Measurements from ENCODE around the gene TOR1AIP2. TPM values are rescaled to one million over a fixed set of nuclear protein-coding genes. Genes with fewer than 3 reads are reported as not detected.

TOR1AIP2 gene
- total RNA-seq, 1 experiment from 2014 or later, result 73.9 TPM

GRCh38 chr1:179848233-179848632, 29.4 kb downstream of the TOR1AIP2 start:
- WGBS (ENCODE audit: extremely low coverage, insufficient read length, low lambda C conversion rate), result no CpG with 5 or more reads among the region's 3 CpGs

More at GRCh38 chr1:179848233-179848632, 29.4 kb downstream of the TOR1AIP2 start:
- H3K79me2 ChIP-seq (ENCODE audit: insufficient read depth, low read length), result no peaks in the 10 kb centered on the region
- no peak for TF ChIP-seq CTCF (conservative IDR thresholded peaks at IDR 0.05)
- H3K4me2 ChIP-seq (ENCODE audit: insufficient read depth, insufficient read length, low read length), result no peak overlapping the region
- H2AK5ac ChIP-seq (ENCODE audit: insufficient read length, low read length), result no peak overlapping the region
- H3K4ac ChIP-seq (ENCODE audit: low read depth, low read length), result no peak overlapping the region
- H4K20me1 ChIP-seq (ENCODE audit: control insufficient read depth, insufficient read depth, insufficient read length), result no peaks in the 10 kb centered on the region
- H2BK20ac ChIP-seq (ENCODE audit: low read depth, low read length, poor library complexity, severe bottlenecking), result no peak overlapping the region
- H3K4me1 Mint-ChIP-seq, result peaks cover 0 to 3% of the 10 kb centered on the region in 2 experiments; a peak in 1 of 4 replicates
- no peak overlapping the region for H3K27ac Mint-ChIP-seq
- H3K27me3 ChIP-seq (ENCODE audit: insufficient read depth, low read length), result no peaks in the 10 kb centered on the region
- H3K23ac ChIP-seq (ENCODE audit: insufficient read length, low read depth, low read length), result no peak overlapping the region
- H3K56ac ChIP-seq (ENCODE audit: insufficient read length, low read depth, low read length), result no peak overlapping the region
- no peak overlapping the region for H3K27ac ChIP-seq (ENCODE audit: insufficient read length, low read depth, low read length)
- H3K27me3 Mint-ChIP-seq (ENCODE audit: low read depth), result no peaks in the 10 kb centered on the region
- H3K4me3 Mint-ChIP-seq, result no peak overlapping the region
- H3K14ac ChIP-seq (ENCODE audit: insufficient read depth, low read length), result no peak overlapping the region
- H4K8ac ChIP-seq (replicated peaks; ENCODE audit: insufficient read length, low read depth, low read length), result no peak overlapping the region
- no peak overlapping the region for H2BK12ac ChIP-seq (ENCODE audit: insufficient read length, low read depth, low read length)
- no peak overlapping the region for H2BK15ac ChIP-seq (ENCODE audit: low read depth, low read length)
- H3K9me3 ChIP-seq (ENCODE audit: control insufficient read depth, low read depth, low read length), result no peaks in the 10 kb centered on the region
- H3K23me2 ChIP-seq (ENCODE audit: insufficient read length, low read depth, low read length, poor library complexity, severe bottlenecking), result no peaks in the 10 kb centered on the region
- peaks cover 16 to 44% (median 40%) of the 10 kb centered on the region in 3 experiments; a peak in 6 of 7 replicates for H3K36me3 Mint-ChIP-seq (ENCODE audit: insufficient read depth in 1 of 3, low read depth in 3 of 3)
- H2BK120ac ChIP-seq (ENCODE audit: low read depth, low read length, poor library complexity, severe bottlenecking), result no peak overlapping the region
- H3T11ph ChIP-seq (ENCODE audit: low read length), result no peak overlapping the region
- no peak overlapping the region for H4K5ac ChIP-seq (ENCODE audit: insufficient read length, low read depth, low read length)
- no peak for DNase-seq
- H2AFZ ChIP-seq (ENCODE audit: low read length), result no peak overlapping the region
- no peaks in the 10 kb centered on the region for H3K4me1 ChIP-seq (ENCODE audit: insufficient read depth, low read length)
- no peak overlapping the region for H3K18ac ChIP-seq (ENCODE audit: insufficient read length, low read depth, low read length)
- no peaks in the 10 kb centered on the region for H3K79me1 ChIP-seq (ENCODE audit: insufficient read depth, low read depth, low read length, poor library complexity, severe bottlenecking)
- no peak overlapping the region for H2BK5ac ChIP-seq (ENCODE audit: insufficient read length, low read length)
- no peak overlapping the region for H4K91ac ChIP-seq (ENCODE audit: insufficient read length, low read depth, low read length)
- no peaks in the 10 kb centered on the region for H3K9me3 Mint-ChIP-seq
- H3K9ac ChIP-seq (ENCODE audit: extremely low read depth, insufficient read length, low read length), result no peak overlapping the region

Measured in H9 (cell line).